K562 (cell line): ENCODE measurements around the gene EPC2. TPM values are rescaled to one million over a fixed set of nuclear protein-coding genes. Genes with fewer than 3 reads are reported as not detected.

Source experiments
- CBX1 ChIP-seq: sonication (generic); IDR thresholded peaks from 2 replicates; pipeline ENCODE4 v1.6.1; 2016; ENCODE audit warnings: antibody characterized with exemption, low read depth, mild to moderate bottlenecking
- CHD1 ChIP-seq: fragments of 200-600 bp; sonication (generic); IDR thresholded peaks from one replicate; pipeline ENCODE4 v1.6.1; 2012; ENCODE audit warnings: mild to moderate bottlenecking, moderate library complexity, low read length, inconsistent platforms
- CREB3 ChIP-seq: fragments of 450-650 bp; conservative IDR thresholded peaks from 2 replicates; pipeline ENCODE4 v1.6.1; 2016; ENCODE audit warnings: missing genetic modification characterization, low read depth, mild to moderate bottlenecking, missing compliant biosample characterization, moderate library complexity
- GTF2F1 ChIP-seq: IDR thresholded peaks from 2 replicates; pipeline ENCODE4 v1.6.1; 2011; ENCODE audit warnings: low read depth, low read length, improper control_type of control experiment
- LARP7 ChIP-seq: fragments of 450-650 bp; IDR thresholded peaks from 2 replicates; pipeline ENCODE4 v1.6.1; 2016
- MCM7 ChIP-seq, 2 experiments: fragments of 450-650 bp; IDR thresholded peaks; 2 replicates each; pipeline ENCODE4 v1.6.1; 2016 to 2018
- NONO ChIP-seq, 2 experiments: fragments of 200-400 bp in 1 of 2; fragments of 450-650 bp in 1 of 2; formaldehyde crosslinking in 1 of 2; IDR thresholded peaks; 2 replicates each; pipeline ENCODE4 v1.6.1; 2017; ENCODE audit warnings: low read depth in 2 of 2, mild to moderate bottlenecking in 2 of 2, moderate library complexity in 2 of 2, low read length in 1 of 2
- PKNOX1 ChIP-seq: fragments of 450-650 bp; IDR thresholded peaks from 2 replicates; pipeline ENCODE4 v1.6.1; 2016
- PML ChIP-seq: IDR thresholded peaks from 2 replicates; pipeline ENCODE4 v1.6.1; 2012; ENCODE audit warnings: low read length, inconsistent platforms
- PRMT5 ChIP-seq: sonication (generic); formaldehyde crosslinking; IDR thresholded peaks from 2 replicates; pipeline ENCODE4 v1.5.0; 2020; ENCODE audit warnings: missing genetic modification reagents
- PTTG1 ChIP-seq: fragments of 450-650 bp; IDR thresholded peaks from 2 replicates; pipeline ENCODE4 v1.6.1; 2016; ENCODE audit warnings: low read depth, mild to moderate bottlenecking, missing genetic modification characterization, missing compliant biosample characterization
- RB1 ChIP-seq: fragments of 450-650 bp; IDR thresholded peaks from 2 replicates; pipeline ENCODE4 v1.6.1; 2017; ENCODE audit warnings: low read depth, mild to moderate bottlenecking
- SIN3B ChIP-seq: fragments of 450-650 bp; IDR thresholded peaks from 2 replicates; pipeline ENCODE4 v1.6.1; 2017; ENCODE audit warnings: low read depth, mild to moderate bottlenecking, moderate library complexity
- SMARCE1 ChIP-seq: fragments of 450-650 bp; IDR thresholded peaks from 2 replicates; pipeline ENCODE4 v1.7.1; 2016; ENCODE audit warnings: mild to moderate bottlenecking
- SOX6 ChIP-seq: fragments of 450-650 bp; IDR thresholded peaks from 2 replicates; pipeline ENCODE4 v1.6.1; 2014; ENCODE audit warnings: mild to moderate bottlenecking
- TCF3 ChIP-seq: sonication (generic); formaldehyde crosslinking; IDR thresholded peaks from 2 replicates; pipeline ENCODE4 v1.4.0; 2020; ENCODE audit warnings: mild to moderate bottlenecking, missing genetic modification reagents
- ZBTB1 ChIP-seq: sonication (generic); formaldehyde crosslinking; IDR thresholded peaks from 2 replicates; pipeline ENCODE4 v1.8.1; 2023; ENCODE audit warnings: missing genetic modification reagents, low read depth, mild to moderate bottlenecking, borderline replicate concordance
- ZEB2 ChIP-seq: fragments of 450-650 bp; IDR thresholded peaks from 2 replicates; pipeline ENCODE4 v1.6.1; 2016
- ZNF79 ChIP-seq: fragments of 250-450 bp; sonication (Bioruptor Pico); IDR thresholded peaks from 2 replicates; pipeline ENCODE4 v1.4.0; 2020; ENCODE audit warnings: low read depth, mild to moderate bottlenecking, moderate library complexity
- polyA plus RNA-seq, 8 experiments: library from polyadenylated mRNA; depleted of rRNA in 4 of 8; stranded (reverse) in 5 of 8; unstranded in 3 of 8; fragments of >200 nt; fragmentation: Nextera tagmentation in 2 of 8; fragmentation: Illumina TruSeq in 1 of 8; extraction: Ambion mirVana in 2 of 8; extraction: Trizol in 1 of 8; gene quantifications; 2 replicates each; pipeline versions ENCODE4 v1.2.1 to v1.2.3, GENCODE V29; 2011 to 2014; ENCODE audit warnings: inconsistent platforms in 1 of 8, missing spikeins in 1 of 8
- total RNA-seq, 7 experiments: library from RNA; depleted of rRNA in 6 of 7; stranded (reverse); fragments of >200 nt in 6 of 7; fragmentation: Illumina TruSeq in 2 of 7; extraction: Trizol in 2 of 7; gene quantifications; 2 replicates each; pipeline versions ENCODE4 v1.2.1 to v1.2.3, GENCODE V29; 2011 to 2021; ENCODE audit warnings: low replicate concordance in 1 of 7
- TF ChIP-seq, protein P1 (sequence below): sonication (generic); formaldehyde crosslinking; IDR thresholded peaks from 2 replicates; pipeline ENCODE4 v1.8.1; 2023; ENCODE audit warnings: mild to moderate bottlenecking, missing genetic modification reagents
- TF ChIP-seq, protein P2 (sequence below): fragments of 250-450 bp; sonication (Bioruptor Pico); IDR thresholded peaks from 2 replicates; pipeline ENCODE4 v1.4.0; 2020; ENCODE audit warnings: borderline replicate concordance
- TF ChIP-seq, protein P3 (sequence below): sonication (generic); formaldehyde crosslinking; IDR thresholded peaks from 2 replicates; pipeline ENCODE4 v1.8.1; 2023; ENCODE audit warnings: mild to moderate bottlenecking, missing genetic modification reagents

The EPC2 gene
- total and polyA plus RNA-seq, 9 of the 15 experiments (the other 6 are each of a cell fraction or from before 2014, with no cell fraction given): 7.0 to 35.8 (median 29.1) TPM

- TF ChIP-seq, protein P1, sequence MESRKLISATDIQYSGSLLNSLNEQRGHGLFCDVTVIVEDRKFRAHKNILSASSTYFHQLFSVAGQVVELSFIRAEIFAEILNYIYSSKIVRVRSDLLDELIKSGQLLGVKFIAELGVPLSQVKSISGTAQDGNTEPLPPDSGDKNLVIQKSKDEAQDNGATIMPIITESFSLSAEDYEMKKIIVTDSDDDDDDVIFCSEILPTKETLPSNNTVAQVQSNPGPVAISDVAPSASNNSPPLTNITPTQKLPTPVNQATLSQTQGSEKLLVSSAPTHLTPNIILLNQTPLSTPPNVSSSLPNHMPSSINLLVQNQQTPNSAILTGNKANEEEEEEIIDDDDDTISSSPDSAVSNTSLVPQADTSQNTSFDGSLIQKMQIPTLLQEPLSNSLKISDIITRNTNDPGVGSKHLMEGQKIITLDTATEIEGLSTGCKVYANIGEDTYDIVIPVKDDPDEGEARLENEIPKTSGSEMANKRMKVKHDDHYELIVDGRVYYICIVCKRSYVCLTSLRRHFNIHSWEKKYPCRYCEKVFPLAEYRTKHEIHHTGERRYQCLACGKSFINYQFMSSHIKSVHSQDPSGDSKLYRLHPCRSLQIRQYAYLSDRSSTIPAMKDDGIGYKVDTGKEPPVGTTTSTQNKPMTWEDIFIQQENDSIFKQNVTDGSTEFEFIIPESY: no peak
- TF ChIP-seq ZEB2 (no peak), GTF2F1 (no peak), NONO (IDR thresholded peaks at IDR 0.05; ENCODE audit: low read depth in 2 of 2, low read length in 1 of 2) (peak in 1 of 2 experiments; percentile 68; a peak in 1 of 4 replicates), CHD1 (peak; percentile 65), LARP7 (no peak), ZBTB1 (CRISPR knock-in tag) (no peak), ZNF79 (CRISPR knock-in tag) (no peak), RB1 (peak; percentile 60; the same call in 1 of the 2 replicates), SOX6 (0 out of 2 replicates have a peak, but pooled peaks have one; percentile 13), PML (no peak; the same call in none of the 2 replicates), CBX1 (no peak), TCF3 (CRISPR knock-in tag) (no peak), PTTG1 (tag) (no peak), MCM7 (IDR thresholded peaks at IDR 0.05) (no peak), PKNOX1 (peak; percentile 92), SMARCE1 (no peak), CREB3 (tag) (no peak), PRMT5 (no peak), SIN3B (peak; percentile 53; the same call in 1 of the 2 replicates)
- TF ChIP-seq, protein P2, sequence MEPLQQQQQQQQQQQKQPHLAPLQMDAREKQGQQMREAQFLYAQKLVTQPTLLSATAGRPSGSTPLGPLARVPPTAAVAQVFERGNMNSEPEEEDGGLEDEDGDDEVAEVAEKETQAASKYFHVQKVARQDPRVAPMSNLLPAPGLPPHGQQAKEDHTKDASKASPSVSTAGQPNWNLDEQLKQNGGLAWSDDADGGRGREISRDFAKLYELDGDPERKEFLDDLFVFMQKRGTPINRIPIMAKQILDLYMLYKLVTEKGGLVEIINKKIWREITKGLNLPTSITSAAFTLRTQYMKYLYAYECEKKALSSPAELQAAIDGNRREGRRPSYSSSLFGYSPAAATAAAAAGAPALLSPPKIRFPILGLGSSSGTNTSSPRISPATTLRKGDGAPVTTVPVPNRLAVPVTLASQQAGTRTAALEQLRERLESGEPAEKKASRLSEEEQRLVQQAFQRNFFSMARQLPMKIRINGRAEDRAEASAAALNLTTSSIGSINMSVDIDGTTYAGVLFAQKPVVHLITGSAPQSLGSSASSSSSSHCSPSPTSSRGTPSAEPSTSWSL (CRISPR knock-in tag): peak; percentile 38; the same call in 1 of the 2 replicates
- TF ChIP-seq, protein P3, sequence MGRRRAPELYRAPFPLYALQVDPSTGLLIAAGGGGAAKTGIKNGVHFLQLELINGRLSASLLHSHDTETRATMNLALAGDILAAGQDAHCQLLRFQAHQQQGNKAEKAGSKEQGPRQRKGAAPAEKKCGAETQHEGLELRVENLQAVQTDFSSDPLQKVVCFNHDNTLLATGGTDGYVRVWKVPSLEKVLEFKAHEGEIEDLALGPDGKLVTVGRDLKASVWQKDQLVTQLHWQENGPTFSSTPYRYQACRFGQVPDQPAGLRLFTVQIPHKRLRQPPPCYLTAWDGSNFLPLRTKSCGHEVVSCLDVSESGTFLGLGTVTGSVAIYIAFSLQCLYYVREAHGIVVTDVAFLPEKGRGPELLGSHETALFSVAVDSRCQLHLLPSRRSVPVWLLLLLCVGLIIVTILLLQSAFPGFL (CRISPR knock-in tag): no peak
These were observed 1.1 kb downstream of the EPC2 start (continued) for GRCh38 chr2:148645539-148646230.
